WTC11 (cell line): ENCODE results near the gene ANP32E.

Source experiments
- CTCF ChIP-seq: fragments of 200-600 bp; IDR thresholded peaks from 2 replicates; pipeline ENCODE4 v1.8.0; 2022; ENCODE audit warnings: antibody characterized with exemption
- HMGA2 ChIP-seq: fragments of 250-450 bp; sonication (Bioruptor Pico); IDR thresholded peaks from 2 replicates; pipeline ENCODE4 v1.4.0; 2021; ENCODE audit warnings: mild to moderate bottlenecking, moderate library complexity
- MAX ChIP-seq: sonication (generic); formaldehyde crosslinking; IDR thresholded peaks from 2 replicates; pipeline ENCODE4 v1.8.0; 2022; ENCODE audit warnings: mild to moderate bottlenecking, missing genetic modification reagents
- MLX ChIP-seq: sonication (generic); formaldehyde crosslinking; IDR thresholded peaks from 2 replicates; pipeline ENCODE4 v1.8.1; 2023; ENCODE audit warnings: mild to moderate bottlenecking, missing genetic modification reagents, moderate library complexity
- NFYB ChIP-seq: sonication (generic); formaldehyde crosslinking; conservative IDR thresholded peaks from 2 replicates; pipeline ENCODE4 v1.8.0; 2022; ENCODE audit warnings: low read depth, missing genetic modification reagents
- NR3C1 ChIP-seq: sonication (generic); formaldehyde crosslinking; conservative IDR thresholded peaks from 2 replicates; pipeline ENCODE4 v1.8.1; 2023; ENCODE audit warnings: low read depth, mild to moderate bottlenecking, missing genetic modification reagents
- USF1 ChIP-seq: sonication (generic); formaldehyde crosslinking; IDR thresholded peaks from 2 replicates; pipeline ENCODE4 v1.8.0; 2022; ENCODE audit warnings: mild to moderate bottlenecking, missing genetic modification reagents
- TF ChIP-seq, protein P1 (sequence below): sonication (generic); formaldehyde crosslinking; IDR thresholded peaks from 2 replicates; pipeline ENCODE4 v1.8.1; 2023; ENCODE audit warnings: mild to moderate bottlenecking, moderate library complexity, missing genetic modification reagents
- TF ChIP-seq, protein P2 (sequence below): sonication (generic); formaldehyde crosslinking; IDR thresholded peaks from 2 replicates; pipeline ENCODE4 v1.8.0; 2023; ENCODE audit warnings: missing genetic modification reagents
- TF ChIP-seq, protein P3 (sequence below): sonication (generic); formaldehyde crosslinking; IDR thresholded peaks from 2 replicates; pipeline ENCODE4 v1.8.0; 2022; ENCODE audit warnings: mild to moderate bottlenecking, missing genetic modification reagents

DNA sequence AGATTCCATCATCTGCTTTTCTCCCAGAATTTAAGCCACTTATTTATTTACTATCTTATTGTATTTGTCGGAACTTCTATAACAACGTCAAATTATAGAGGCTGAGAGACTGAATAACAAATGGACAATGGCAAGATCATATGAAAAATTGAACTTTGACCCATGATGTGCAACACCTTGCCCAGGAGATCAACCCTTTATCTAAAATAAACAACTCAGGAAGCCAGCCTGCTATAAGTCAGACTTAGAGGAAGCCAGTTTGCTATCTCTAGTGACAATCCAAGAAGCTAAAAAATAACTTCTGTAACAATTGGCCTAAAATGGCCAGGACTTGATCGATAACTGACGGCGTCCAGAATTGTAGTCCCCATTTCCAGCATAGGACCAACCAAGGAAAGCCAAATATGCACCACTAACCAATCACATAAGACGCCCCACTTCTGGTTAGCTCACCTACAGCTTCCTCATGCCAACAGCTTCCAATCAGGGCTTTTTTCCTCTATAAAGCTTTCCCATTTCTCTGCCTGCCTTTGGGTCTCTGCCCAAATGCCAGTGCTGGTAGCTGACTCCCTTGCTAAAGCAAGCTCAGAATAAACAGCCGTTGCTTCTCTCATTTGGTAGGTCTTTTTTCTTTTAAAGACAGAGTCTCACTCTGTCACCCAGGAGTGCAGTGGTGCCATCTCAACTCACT lies 28.5 kb downstream of the ANP32E start:
- TF ChIP-seq, protein P1, sequence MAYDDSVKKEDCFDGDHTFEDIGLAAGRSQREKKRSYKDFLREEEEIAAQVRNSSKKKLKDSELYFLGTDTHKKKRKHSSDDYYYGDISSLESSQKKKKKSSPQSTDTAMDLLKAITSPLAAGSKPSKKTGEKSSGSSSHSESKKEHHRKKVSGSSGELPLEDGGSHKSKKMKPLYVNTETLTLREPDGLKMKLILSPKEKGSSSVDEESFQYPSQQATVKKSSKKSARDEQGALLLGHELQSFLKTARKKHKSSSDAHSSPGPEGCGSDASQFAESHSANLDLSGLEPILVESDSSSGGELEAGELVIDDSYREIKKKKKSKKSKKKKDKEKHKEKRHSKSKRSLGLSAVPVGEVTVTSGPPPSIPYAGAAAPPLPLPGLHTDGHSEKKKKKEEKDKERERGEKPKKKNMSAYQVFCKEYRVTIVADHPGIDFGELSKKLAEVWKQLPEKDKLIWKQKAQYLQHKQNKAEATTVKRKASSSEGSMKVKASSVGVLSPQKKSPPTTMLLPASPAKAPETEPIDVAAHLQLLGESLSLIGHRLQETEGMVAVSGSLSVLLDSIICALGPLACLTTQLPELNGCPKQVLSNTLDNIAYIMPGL (CRISPR knock-in tag): no peak
- TF ChIP-seq CTCF: no peak
- TF ChIP-seq HMGA2 (CRISPR knock-in tag): no peak
- TF ChIP-seq NR3C1 (CRISPR knock-in tag): no peak
- TF ChIP-seq NFYB (CRISPR knock-in tag): no peak
- no peak for TF ChIP-seq MLX (CRISPR knock-in tag)
- TF ChIP-seq, protein P2, sequence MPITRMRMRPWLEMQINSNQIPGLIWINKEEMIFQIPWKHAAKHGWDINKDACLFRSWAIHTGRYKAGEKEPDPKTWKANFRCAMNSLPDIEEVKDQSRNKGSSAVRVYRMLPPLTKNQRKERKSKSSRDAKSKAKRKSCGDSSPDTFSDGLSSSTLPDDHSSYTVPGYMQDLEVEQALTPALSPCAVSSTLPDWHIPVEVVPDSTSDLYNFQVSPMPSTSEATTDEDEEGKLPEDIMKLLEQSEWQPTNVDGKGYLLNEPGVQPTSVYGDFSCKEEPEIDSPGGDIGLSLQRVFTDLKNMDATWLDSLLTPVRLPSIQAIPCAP (CRISPR knock-in tag): no peak
- TF ChIP-seq, protein P3, sequence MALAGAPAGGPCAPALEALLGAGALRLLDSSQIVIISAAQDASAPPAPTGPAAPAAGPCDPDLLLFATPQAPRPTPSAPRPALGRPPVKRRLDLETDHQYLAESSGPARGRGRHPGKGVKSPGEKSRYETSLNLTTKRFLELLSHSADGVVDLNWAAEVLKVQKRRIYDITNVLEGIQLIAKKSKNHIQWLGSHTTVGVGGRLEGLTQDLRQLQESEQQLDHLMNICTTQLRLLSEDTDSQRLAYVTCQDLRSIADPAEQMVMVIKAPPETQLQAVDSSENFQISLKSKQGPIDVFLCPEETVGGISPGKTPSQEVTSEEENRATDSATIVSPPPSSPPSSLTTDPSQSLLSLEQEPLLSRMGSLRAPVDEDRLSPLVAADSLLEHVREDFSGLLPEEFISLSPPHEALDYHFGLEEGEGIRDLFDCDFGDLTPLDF (CRISPR knock-in tag): no peak
- no peak for TF ChIP-seq MAX (CRISPR knock-in tag)
- TF ChIP-seq USF1 (CRISPR knock-in tag): no peak
